ENCODE results near the gene CNNM4.

The CNNM4 gene

DNA sequence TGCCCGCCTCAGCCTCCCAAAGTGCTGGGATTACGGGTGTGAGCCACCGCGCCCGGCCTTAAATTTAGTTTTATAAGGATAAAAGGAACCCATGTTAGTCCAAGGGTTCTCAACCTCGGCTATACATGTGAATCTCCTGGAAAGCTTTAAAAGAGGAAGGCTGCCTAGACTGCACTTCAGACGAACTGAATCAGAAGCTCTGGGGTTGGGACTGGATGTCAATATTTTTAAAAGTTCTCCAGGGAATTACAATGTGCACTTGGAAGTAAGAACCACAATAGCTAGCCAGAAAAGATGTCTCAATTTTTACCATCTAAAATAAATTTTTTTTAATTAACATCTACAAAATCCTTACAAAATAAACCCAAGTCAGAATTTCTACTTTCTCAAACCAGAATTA is 31.0 kb upstream of the CNNM4 start:
- Mint-ChIP-seq H3K36me3 (ENCODE audit: low read depth) (peaks cover 68% of the 10 kb centered on the region), H3K27ac (no peak overlapping the region), H3K27me3 (ENCODE audit: low read depth, poor library complexity) (no peaks in the 10 kb centered on the region), H3K4me1 (no peaks in the 10 kb centered on the region), H3K9me3 (no peaks in the 10 kb centered on the region), H3K4me3 (no peak overlapping the region)
- DNase-seq: no peak
- no peak for TF ChIP-seq CTCF (IDR thresholded peaks at IDR 0.05)

- no peak for DNase-seq
- H3K27me3 Mint-ChIP-seq (ENCODE audit: low read depth, poor library complexity): no peaks in the 10 kb centered on the region
- H3K4me1 Mint-ChIP-seq: no peaks in the 10 kb centered on the region
- no peak overlapping the region for H3K27ac Mint-ChIP-seq
- TF ChIP-seq CTCF (IDR thresholded peaks at IDR 0.05): no peak
- H3K9me3 Mint-ChIP-seq: no peaks in the 10 kb centered on the region
- peaks cover 72% of the 10 kb centered on the region for H3K36me3 Mint-ChIP-seq (ENCODE audit: low read depth)
- H3K4me3 Mint-ChIP-seq: no peak overlapping the region
Observed at GRCh38 chr2:96730212-96730611, 30.5 kb upstream of the CNNM4 start.

DNA sequence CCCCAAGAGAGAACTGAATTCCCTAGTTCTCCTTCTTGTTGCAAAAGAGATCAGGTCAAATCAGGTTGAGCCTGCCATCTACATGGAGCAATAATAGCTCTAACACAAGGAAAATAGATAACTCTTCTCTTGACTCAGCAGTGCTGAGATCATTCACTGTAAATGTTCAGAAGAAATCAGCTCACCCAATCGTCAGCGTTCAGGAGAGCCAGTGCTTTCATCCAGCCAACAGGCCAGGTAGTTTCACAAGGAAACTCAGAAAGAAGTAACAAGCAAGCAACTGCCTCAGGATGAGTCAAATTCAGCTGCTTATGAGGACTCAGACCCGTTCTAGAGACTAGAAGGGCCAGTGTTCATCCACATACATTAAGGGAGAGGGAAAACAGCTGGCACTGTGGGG is 26.8 kb upstream of the CNNM4 start:
- H3K9me3 Mint-ChIP-seq: no peaks in the 10 kb centered on the region
- H3K27me3 Mint-ChIP-seq (ENCODE audit: low read depth, poor library complexity): no peaks in the 10 kb centered on the region
- H3K4me1 Mint-ChIP-seq: peaks cover 24% of the 10 kb centered on the region
- no peak overlapping the region for H3K27ac Mint-ChIP-seq
- peaks cover 65% of the 10 kb centered on the region for H3K36me3 Mint-ChIP-seq (ENCODE audit: low read depth)
- TF ChIP-seq CTCF (IDR thresholded peaks at IDR 0.05): no peak
- no peak for DNase-seq
- H3K4me3 Mint-ChIP-seq: no peak overlapping the region

DNA sequence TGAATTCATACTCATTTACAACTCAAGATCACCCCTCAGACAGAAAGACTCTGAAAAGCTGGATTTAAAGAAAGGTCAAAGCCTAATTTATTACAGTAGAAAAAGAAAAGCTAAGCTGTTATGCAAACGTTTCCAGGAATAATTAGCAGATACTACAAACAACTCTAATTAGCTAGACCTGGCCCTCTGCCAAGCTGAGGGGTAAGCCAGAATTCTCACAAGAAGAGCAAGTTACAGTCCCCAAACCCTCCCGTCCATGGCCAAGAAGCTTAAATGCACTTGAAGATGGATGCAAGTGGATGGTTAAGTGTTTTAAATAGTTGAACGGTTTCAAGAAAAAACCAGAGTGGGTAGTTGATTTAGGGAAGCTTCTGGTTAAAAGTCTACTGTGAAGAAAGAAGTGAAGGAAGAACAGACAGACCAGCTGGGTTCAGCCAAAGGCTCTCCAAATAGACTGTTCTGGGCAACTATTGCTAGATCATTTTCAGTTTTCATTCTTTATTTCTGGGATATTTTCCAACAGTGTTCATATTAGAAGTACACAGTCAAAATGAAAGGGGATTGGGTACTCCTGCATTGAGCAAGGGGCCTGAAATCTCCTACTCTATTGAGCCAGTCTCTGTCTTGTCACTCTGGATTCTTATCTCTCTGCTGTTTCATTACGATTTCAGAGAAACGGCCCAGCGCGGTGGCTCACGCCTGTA is 25.7 kb upstream of the CNNM4 start:
- peak overlapping the region; percentile 17 for H3K27ac Mint-ChIP-seq
- H3K9me3 Mint-ChIP-seq: no peaks in the 10 kb centered on the region
- no peak overlapping the region for H3K4me3 Mint-ChIP-seq
- DNase-seq: no peak
- no peak for TF ChIP-seq CTCF (IDR thresholded peaks at IDR 0.05)
- H3K36me3 Mint-ChIP-seq (ENCODE audit: low read depth): peaks cover 60% of the 10 kb centered on the region
- peaks cover 35% of the 10 kb centered on the region for H3K4me1 Mint-ChIP-seq
- H3K27me3 Mint-ChIP-seq (ENCODE audit: low read depth, poor library complexity): no peaks in the 10 kb centered on the region

DNA sequence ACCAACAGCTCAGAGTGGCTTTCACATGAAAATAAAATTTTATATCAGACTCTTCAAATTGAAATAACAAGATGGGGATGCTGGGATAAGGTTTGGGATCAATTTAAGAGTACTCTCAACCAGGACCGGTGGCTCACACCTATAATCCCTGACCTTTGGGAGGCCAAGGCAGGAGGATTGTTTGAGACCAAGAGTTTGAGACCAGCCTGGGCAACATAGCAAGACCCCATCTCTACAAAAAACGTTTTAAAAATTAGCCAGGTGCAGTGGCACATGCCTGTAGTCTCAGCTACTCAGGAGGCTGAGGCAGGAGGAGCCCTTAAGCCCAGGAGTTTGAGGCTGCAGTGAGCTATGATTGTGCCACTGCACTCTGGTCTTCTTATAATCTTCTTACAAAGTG is 23.5 kb upstream of the CNNM4 start:
- Mint-ChIP-seq H3K4me1 (peaks cover 41% of the 10 kb centered on the region), H3K27me3 (ENCODE audit: low read depth, poor library complexity) (no peaks in the 10 kb centered on the region), H3K4me3 (no peak overlapping the region), H3K9me3 (no peaks in the 10 kb centered on the region), H3K27ac (no peak overlapping the region), H3K36me3 (ENCODE audit: low read depth) (peaks cover 43% of the 10 kb centered on the region)
- no peak for TF ChIP-seq CTCF (IDR thresholded peaks at IDR 0.05)
- DNase-seq: no peak

DNA sequence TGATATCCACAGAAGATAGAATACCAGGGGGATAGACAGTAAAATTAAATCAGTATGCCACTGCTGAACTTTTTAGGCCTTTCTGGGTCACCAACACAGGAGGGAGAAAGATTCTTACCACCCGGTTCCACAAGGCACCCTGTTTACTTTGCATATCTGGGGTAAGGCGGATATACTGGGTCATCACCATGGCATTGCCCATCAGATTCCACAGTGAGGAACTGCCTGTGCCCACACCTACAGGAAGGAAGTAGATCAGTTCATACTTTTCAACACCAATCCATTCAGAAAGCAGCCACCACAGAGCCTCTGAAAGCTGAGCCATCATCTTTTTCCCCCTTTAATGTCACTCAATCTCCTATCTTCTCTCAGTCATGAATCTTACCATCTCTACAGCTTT is 22.9 kb upstream of the CNNM4 start:
- no peak overlapping the region for H3K27ac Mint-ChIP-seq
- TF ChIP-seq CTCF (IDR thresholded peaks at IDR 0.05): no peak
- H3K4me1 Mint-ChIP-seq: peaks cover 41% of the 10 kb centered on the region
- no peak for DNase-seq
- peaks cover 40% of the 10 kb centered on the region for H3K36me3 Mint-ChIP-seq (ENCODE audit: low read depth)
- no peaks in the 10 kb centered on the region for H3K27me3 Mint-ChIP-seq (ENCODE audit: low read depth, poor library complexity)
- H3K4me3 Mint-ChIP-seq: peak overlapping the region; percentile 50
- no peaks in the 10 kb centered on the region for H3K9me3 Mint-ChIP-seq

Measured in nephron progenitor cell (in vitro differentiated cells).